ENCODE measurements around the gene SMC4.
A peak's percentile ranks its signal among the peaks of the same experiment; 100 is the strongest.
"Not testable (repeated sequence)": the region's sequence is repeated elsewhere in the genome, so short reads cannot be mapped to it uniquely, and the experiment has no call there.

SMC4 gene

DNA sequence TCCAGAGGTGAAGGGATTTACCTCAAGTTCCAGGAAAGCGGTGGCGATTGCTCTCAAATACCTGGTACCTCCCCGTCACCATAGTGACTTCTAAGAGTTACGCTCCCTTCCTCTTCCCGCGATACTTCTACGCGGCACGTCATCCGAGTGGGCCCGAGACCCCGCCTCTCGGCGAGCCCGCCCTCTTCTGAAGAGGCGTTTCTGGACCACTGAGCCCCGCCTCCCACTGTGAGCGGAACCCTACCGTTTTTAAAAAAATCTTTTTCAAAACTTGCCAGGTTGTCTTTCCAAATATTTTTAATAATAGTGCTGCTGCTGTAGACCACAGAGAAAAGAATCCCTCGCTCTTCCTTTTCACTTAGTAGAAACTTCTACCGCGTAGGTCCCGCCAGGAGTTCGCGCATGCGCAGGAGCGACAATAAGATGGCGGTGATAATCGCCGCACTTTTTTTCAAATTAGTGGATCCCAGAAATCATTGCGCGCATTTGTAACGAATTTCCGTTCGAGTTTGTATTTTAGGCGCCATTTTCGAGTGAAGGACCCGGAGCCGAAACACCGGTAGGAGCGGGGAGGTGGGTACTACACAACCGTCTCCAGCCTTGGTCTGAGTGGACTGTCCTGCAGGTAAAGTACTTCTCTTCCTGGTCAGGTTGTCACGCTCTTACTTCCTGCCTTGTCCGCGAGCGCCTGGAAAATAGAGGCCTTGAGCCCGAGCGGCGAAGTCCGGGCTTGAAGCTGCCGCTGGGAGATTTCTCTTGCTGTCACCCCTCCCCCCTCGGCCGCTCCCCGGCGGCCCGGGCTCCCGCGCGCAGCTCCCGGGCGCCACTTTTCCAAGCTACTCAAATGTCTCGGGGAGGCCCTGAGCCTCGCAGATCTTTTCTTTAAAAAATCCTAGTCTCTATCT, at the start of gene SMC4, which contains the start of gene IFT80:
SMC4 (plus strand) TSS at position 526 of the 905 bp plus-strand sequence. CDS start 1,177 bp downstream, outside the sequence.
IFT80 (minus strand) TSS at position 101 of the 905 bp plus-strand sequence. CDS start 14,625 bp downstream, outside the sequence.
- peak; percentile 91 to 93 for DNase-seq (ENCODE audit: low read depth in 2 of 2)

DNA sequence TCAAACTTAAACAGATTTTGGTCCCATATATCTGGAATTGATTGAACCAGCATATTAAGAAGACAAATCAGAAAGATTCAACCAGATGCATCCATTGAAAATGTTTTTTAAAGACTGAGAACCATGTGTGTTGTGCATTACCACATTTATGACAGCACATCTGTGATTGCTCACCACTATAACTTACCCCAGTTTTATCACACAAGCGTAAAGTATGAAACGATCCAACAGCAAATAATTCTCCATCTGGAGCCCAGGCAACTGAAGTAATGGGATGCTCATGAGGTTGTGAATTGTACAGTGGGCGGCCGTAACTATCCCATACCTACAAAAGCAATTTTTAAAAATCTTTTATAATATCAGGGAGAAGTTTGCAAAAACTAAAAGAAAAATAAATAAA, 43.6 kb upstream of the SMC4 start:
- no peak for DNase-seq (ENCODE audit: low read depth in 2 of 2)

- DNase-seq (ENCODE audit: low read depth in 2 of 2): not testable (repeated sequence)
Observed at GRCh38 chr3:160362896-160363295, 36.6 kb upstream of the SMC4 start.

DNA sequence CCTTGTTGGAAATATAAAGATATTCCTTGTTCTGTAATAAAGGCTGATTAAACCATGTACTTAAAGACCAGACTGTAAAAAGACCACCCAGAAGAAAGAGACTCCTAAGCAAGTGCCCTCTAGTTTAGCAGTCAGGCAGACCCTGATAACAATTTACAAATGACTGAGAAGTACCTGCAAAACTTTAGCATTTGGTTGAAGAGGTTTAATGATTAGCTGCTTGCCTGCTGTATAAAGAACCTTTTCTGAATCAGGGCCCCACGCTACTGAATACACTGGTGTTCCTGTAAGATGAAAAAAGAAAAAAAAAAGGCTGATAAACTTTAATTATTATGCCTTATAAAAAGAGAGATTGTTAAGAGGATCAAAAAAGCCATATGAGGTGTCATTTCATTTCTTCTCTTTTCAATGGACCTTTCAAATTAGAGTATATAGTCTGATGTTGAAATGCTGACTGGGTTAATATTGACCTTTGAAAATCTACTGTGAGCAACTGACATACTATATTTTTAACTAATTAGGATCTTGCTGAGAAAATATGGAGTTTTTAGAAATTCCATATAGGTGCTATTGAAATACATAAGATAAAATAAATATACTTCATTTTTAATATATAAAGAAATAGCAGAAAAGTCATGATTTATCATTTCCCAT, 33.5 kb upstream of the SMC4 start:
- DNase-seq (ENCODE audit: low read depth in 2 of 2): no peak

DNA sequence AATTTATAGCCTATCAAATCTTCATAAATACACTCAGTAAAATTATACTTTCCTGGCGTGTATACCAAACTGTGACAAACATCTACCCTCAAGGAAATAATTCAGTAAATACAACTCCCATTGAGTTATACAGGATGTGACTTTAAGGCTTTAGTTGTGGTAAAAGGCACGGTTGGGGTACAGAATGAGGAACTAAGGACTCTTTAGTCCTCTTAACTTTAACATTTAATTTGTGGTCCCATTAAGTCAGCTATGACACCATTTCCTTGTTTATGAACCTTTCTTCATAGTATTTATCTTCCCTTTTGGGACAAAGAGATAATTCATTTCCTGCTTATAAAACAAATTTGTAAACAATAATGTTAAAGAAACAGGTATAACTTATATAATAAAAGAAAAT, 30.6 kb upstream of the SMC4 start:
- no peak for DNase-seq (ENCODE audit: low read depth in 2 of 2)

- no peak for DNase-seq (ENCODE audit: low read depth in 2 of 2)
Observed at GRCh38 chr3:160369784-160370183, 29.7 kb upstream of the SMC4 start.

DNA sequence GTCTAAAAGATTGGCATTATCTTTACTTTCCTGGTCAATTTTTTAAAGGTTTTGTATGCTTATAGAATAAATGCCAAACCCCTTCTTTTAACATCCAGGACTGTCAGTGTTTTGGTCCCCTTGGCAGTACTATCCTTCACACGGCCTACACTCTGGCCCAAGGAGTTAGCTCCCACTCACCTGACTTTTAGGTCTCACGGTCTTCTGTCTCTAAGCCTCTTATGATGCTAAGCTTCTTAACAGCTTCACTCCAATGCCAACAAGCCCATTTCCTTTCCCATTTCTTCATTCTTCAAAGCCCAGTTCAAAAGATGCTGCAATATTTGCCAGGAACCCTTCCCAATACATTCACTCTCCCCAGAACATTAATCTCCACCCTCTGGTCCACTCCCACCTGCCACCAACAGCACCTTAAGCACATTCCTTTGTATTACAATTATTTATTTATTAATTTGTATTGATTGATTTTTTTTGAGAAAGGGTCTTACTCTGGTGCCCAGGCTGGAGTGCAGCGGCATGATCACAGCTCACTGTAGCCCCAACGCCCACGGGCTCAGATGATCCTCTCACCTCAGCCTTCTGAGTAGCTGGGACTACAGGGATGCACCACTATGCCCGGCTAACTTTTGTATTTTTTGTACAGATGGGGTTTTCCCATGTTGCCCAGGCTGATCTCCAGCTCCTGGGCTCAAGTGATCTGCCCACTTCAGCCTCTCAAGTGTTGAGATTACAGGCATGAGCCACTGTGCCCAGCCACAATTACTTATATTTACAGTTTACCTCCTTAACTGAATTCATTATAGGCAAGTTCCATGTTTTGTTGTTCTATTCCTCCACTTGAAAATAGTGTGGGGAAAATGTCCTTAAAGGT, 28.2 kb upstream of the SMC4 start:
- no peak for DNase-seq (ENCODE audit: low read depth in 2 of 2)

DNA sequence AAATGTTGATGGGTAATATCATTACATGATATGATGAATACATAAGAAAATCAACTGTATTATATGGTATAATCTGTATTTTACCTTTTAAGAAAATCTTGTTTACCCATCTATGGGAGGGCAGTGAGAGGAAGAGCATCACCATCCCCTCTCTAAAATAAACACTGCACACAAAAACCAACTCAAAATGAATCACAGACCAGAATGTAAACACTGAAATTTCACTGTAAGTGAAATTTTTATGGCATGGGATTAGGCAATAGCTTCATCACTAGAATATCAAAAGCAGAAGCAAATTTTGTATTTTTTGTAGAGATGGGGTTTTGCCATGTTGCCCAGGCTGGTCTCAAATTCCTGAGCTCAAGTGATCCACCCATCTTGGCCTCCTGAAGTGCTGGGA, 26.7 kb upstream of the SMC4 start:
- DNase-seq (ENCODE audit: low read depth in 2 of 2): no peak

DNA sequence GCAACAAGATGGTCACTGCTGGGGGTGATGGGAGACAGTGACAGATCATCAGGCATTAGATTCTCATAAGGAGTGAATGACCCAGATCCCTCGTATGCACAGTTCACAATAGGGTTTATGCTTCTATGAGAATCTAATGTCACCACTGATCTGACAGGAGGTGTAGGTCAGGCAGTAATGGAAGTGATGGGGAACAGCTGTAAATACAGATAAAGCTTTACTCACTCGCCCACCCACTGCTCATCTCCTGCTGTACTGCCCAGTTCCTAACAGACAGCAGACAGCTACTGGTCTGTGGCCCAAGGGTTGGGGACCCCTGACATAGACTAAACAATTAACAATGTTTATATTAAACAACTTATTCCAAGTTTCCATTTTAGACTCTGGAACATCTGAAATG, 25.8 kb upstream of the SMC4 start:
- DNase-seq (ENCODE audit: low read depth in 2 of 2): no peak

DNA sequence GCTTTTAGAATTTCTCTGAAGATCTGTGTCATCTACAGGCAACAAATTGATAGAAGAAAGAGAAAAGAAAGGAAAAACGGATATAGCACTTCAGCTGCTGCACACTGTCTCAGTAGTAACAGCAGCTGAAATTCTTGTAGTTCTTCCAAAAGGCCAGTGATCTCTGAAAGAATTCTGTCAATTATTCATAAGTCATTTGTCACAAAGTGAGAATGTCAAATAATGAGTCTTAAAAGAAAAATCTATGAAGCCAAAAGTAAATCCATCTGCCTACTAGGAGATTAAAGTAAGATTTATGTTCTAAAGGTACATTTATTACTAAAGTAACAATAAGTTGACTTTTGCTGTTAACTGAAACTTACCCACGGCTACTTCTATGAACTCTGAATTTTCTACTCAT, 25.0 kb upstream of the SMC4 start:
- no peak for DNase-seq (ENCODE audit: low read depth in 2 of 2)

GRCh38 chr3:160374925-160375324, 24.5 kb upstream of the SMC4 start:
- DNase-seq (ENCODE audit: low read depth in 2 of 2): no peak

DNA sequence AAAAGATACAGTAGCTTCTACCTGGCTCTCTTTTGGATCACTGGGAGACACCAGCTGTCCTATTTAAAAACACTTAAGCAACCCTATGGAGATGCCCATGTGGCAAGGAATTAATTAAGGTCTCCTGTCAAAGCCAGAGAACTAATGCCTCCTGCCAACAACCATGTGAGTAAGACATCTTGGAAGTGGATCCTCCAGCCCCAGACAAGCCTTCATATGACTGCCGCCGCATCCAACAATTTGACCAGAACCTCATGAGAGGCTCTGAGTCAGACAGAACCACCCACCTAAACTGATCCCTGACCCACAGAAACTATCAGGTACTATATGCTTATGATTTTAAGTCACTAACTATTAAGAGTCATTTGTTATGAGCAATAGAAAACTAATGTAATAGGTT, 22.8 kb upstream of the SMC4 start:
- no peak for DNase-seq (ENCODE audit: low read depth in 2 of 2)

GRCh38 chr3:160378331-160379109, 20.9 kb upstream of the SMC4 start:
- DNase-seq (ENCODE audit: low read depth in 2 of 2): no peak

GRCh38 chr3:160379628-160380214, 19.7 kb upstream of the SMC4 start:
- no peak for DNase-seq (ENCODE audit: low read depth in 2 of 2)

GRCh38 chr3:160381470-160381869, 18.0 kb upstream of the SMC4 start:
- no peak for DNase-seq (ENCODE audit: low read depth in 2 of 2)

- DNase-seq (ENCODE audit: low read depth in 2 of 2): no peak
Observed at GRCh38 chr3:160384639-160385318, 14.7 kb upstream of the SMC4 start.

- no peak for DNase-seq (ENCODE audit: low read depth in 2 of 2)
Observed at GRCh38 chr3:160390565-160391138, 8.8 kb upstream of the SMC4 start.

- no peak for DNase-seq (ENCODE audit: low read depth in 2 of 2)
Observed at GRCh38 chr3:160392798-160393197, 6.7 kb upstream of the SMC4 start.

- no peak for DNase-seq (ENCODE audit: low read depth in 2 of 2)
Observed at GRCh38 chr3:160393346-160394008, 6.0 kb upstream of the SMC4 start.

Measured in stimulated activated CD4-positive, alpha-beta T cell treated with anti-CD3 and anti-CD28 coated beads, Interleukin-1b, Interleukin-23, amount 100 ng/mL, for 4 hours (primary cell).